B cell (primary cell): Measurements from ENCODE around the gene NSUN6.

Source experiments
- CTCF ChIP-seq: fragments of 200-600 bp; IDR thresholded peaks from one replicate; pipeline ENCODE4 v1.8.0; 2022; ENCODE audit warnings: antibody characterized with exemption, mild to moderate bottlenecking
- EZH2 ChIP-seq: IDR thresholded peaks from 2 replicates; pipeline ENCODE4 v1.6.1; 2012; ENCODE audit warnings: borderline replicate concordance, low read depth, mild to moderate bottlenecking, moderate library complexity, low read length; ENCODE audit not compliant: insufficient read depth, poor library complexity, severe bottlenecking

GRCh38 chr10:18523025-18523424 lies 128.4 kb downstream of the NSUN6 start:
- TF ChIP-seq CTCF (no peak), EZH2 (no peak)
